Measurements from ENCODE around the gene CAMK4.
"Not testable (repeated sequence)": the region's sequence is repeated elsewhere in the genome, so short reads cannot be mapped to it uniquely, and the experiment has no call there.

CAMK4 gene

DNA sequence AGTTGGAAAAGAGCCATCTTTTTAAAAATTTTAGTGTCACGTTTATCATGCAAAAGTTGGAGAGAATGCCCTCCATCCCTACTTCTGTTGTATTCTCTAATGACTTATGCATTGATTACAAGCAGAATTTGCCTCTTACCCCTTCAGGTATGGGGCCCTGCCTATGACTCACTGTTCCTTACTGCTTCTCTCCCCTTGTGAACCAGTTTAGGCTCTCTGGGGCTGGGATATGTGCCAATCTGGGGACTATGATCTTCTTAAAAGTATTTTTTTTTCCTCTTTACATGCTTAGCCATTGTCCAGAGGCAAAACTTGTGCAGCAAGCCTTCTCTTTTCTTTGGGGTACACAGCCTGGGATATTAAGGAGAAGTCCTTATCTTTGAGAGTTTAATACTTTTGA is 37.4 kb downstream of the CAMK4 start:
- no peak for DNase-seq

GRCh38 chr5:111262153-111262552 is 38.0 kb downstream of the CAMK4 start:
- DNase-seq: no peak

DNA sequence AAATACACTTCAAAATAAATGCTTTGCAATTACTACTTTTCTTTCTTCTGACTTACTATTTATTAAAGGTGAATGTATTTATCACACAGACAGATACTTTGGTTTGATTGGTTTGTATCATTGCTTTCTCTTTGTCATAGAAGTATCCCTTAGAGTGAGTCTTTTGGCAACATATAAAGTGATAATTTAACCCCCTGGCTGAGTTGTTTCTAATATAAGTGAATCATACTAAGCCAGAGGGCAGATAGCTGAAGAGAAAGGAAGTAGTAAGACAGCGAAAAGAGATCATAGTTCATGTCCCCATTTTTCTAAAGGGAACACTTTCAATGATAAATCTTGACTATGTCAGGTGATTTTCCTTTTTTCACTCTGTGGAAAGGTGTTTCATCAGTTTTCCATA is 38.6 kb downstream of the CAMK4 start:
- DNase-seq: no peak

GRCh38 chr5:111266491-111266890 is 42.3 kb downstream of the CAMK4 start:
- no peak for DNase-seq

DNA sequence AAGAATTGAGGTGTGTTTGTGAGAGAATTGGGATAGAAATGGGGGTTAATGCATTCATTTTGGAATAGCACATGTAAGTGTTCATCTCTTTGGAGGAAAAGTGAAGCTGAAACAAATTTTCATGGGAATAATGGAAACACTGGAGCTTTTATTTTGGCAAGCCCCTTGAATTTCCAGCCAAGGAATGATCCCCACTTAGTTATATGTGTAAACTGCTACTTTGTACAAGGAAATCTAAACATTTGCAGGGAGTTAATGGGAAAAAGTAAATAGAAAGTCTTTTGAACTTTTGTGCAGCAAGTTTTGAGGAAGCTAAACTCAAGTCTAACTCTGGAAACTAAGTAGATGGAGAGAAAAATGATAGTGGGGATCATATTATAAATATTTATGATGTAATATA is 44.1 kb downstream of the CAMK4 start:
- no peak for DNase-seq

DNA sequence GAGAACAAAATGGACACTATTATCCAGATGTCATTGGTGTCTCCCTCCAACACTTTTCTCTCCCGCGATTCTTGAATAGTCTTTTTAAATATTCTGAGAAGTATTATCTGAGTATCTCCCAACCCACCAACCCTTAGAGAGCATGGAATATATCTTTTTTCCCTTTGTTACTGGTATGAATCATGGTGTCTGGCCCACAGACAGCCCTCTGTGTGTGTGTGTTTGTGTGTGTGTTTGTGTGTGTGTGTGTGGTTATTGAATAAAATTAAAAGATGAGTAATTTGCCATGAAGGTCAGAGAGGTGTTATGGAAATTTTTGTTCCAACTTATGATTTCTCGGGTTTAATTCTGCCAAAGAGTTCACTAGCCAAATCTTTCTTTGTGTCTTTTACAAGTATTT is 47.7 kb downstream of the CAMK4 start:
- no peak for DNase-seq

DNA sequence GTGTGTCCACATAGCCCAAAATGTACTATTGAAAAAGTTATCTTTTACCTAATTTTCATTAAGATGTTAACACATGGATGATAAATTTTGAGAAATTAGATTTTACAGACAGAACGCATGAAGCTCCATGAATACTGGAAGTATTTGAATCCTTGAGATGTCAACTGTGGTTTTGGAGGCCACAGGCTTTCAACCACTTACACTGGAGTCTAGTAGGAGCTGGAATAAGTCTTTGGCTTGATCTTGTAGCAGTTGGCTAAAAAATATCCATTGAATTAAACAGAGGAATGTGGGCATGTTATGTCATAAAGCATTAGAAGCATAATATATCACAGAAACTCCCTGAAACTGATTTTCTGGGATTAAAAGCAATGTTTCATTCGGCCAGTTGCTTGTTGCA is 52.9 kb downstream of the CAMK4 start:
- DNase-seq: no peak

DNA sequence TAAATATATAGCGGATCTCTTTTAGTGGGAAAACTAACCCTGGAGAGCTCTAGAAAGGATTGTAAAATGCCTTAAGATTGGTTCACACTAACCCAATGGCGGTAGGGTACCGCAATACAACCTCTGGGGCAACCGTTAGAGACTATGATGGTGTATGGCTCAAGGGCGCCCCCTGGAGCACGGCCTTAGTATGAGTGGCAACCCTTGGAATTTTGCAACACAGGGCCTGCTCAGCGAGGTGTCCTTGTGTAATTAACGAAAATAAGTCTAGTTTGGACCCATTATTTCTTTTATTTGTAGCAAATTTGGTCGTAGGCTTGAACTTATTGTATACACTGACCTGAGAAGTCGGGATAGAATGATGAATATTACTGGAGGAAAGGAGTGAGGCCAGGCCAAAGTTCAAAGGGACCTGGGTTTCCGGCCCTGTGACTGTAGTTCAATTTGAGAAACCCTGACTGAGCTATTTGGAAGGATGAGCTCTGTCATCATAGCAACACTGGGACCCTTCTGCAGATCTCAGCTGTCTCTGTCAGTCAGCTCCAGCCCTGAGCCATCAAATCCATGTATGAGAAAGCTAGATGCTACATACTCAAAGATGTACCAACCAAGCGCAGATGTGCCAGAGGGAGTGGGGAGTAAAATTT is 54.8 kb downstream of the CAMK4 start:
- peak; percentile 60 to 86 (median 75) for DNase-seq

DNA sequence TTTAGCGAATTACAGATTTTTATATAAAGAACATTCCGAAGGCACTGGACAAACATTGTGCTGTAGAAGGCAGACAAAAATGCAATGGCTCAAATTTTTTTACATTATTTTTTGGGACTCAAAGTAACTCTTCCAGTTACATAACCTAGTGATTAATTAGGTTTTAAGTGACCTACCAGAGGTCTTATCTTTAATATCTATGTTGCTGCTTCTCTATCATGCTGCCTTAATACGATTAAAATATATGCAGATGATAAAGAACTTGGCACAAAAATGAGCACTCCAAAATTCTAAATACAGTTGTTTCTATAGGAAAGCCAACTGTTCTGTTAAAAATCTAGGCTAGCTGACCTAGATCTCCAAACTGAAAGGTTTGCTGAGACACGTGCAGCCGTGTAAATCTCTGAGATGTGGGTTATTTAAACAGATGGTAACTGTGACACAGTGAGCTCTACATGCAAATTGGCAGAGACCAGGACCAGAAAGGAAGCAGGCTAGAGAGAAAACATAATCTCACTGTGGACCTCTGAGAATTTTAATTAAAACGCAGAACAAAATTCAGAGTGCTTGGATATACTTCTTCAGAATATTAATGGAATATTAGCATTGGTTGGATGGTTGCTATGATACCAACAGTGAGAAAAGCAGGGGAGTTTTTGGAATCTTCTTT is 56.2 kb downstream of the CAMK4 start:
- DNase-seq: no peak

DNA sequence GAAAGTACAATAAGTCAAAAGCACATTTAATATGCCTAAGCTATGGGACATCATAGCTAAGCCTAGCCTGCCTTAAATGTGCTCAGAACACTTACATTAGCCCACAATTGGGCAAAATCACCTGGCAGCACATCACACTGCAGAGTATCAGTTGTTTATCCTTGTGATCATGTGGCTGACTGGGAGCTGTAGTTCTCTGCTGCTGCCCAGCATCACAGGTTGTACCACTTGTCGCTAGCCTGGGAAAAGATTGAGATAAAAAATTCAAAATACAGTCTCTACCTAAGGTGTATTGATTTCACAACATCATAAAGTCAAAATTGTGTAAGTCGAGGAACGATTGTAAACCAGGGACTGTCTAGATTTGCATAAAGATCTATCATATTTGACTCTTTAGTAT is 58.6 kb downstream of the CAMK4 start:
- no peak for DNase-seq

DNA sequence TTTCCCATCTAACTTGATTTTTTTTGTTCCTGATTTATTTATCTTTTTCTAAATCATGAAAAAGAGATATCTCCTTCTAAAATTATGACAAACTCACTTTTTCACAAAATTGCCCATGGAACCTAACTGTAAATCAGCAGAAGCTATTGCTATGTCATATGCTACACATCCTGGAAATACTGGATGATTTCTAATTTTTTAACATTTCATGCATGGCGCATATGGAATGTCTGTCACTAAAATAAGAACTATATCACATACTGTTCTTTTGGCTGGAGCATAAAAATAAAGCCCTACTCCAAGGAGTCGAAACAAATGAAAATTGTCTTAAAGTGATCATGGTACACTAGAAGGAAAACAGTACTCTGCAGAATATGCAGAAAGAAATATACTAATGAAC is 60.6 kb downstream of the CAMK4 start:
- DNase-seq: no peak

- no peak for DNase-seq
Measured at GRCh38 chr5:111294551-111294950, 70.4 kb downstream of the CAMK4 start.

- no peak for DNase-seq
Measured at GRCh38 chr5:111295649-111296048, 71.5 kb downstream of the CAMK4 start.

DNA sequence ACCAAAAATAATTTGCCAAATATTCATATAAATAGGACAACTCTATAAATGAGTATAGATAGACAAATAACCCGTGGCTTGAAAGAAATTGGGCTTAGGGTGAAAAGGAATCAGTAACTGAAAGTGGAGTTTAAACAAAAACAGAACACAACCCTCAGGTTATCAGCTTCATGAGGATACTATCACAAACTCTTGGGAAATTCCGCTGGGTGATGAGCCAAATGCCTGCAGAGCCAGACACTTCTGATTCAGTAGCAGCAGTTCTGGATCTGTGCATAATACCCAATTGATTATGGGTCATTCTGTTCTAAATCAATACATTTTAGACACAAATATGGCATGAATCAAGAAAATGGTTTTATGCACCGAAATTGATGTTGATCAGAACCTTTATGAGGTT is 72.4 kb downstream of the CAMK4 start:
- DNase-seq: no peak

- no peak for DNase-seq
Measured at GRCh38 chr5:111299067-111299481, 74.9 kb downstream of the CAMK4 start.

DNA sequence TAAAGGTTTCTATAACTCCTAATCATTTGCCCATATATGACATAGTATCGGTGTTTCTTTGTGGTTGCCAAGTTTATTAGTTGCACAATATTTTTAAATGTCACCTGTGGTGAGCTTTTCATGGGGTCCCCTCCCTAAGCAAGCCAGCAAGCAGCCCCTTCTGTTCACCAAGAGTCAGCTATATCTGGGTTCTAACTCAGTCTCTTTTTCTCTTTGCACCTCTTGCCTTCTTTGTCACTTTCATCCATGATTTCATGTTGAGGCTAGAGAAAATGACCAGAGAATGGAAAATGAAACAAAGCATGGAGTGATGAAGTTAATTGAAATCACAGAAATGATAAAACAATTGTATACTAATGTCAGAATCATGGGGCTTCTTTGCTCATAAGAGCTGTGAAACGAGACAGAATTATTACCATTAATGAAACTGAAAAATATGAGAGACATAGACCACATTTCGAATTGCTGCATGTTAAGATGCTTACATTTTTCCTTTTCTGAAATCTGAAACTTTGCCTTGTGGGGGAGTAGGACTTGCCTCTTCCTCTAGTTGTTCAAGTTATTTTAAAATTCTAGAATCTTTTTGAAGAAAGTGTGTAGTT is 75.7 kb downstream of the CAMK4 start:
- DNase-seq: no peak

DNA sequence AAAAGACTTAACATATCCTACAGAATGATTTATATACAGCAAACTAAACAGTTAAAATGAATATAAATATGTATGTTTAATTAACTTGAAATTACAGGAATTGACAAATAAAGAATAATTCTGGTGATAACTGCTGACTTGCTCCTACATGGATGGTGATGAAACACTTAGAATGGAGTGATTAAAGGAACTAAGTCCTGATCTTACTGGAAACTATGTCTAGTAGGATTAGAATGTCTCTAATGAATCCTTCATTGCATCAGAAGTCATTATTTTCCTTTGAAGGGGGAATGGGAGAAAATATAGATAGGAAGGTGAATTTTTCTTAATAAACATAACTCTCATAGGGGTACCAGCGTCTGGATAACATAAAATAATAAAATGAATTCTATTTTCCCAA is 77.1 kb downstream of the CAMK4 start:
- DNase-seq: no peak

DNA sequence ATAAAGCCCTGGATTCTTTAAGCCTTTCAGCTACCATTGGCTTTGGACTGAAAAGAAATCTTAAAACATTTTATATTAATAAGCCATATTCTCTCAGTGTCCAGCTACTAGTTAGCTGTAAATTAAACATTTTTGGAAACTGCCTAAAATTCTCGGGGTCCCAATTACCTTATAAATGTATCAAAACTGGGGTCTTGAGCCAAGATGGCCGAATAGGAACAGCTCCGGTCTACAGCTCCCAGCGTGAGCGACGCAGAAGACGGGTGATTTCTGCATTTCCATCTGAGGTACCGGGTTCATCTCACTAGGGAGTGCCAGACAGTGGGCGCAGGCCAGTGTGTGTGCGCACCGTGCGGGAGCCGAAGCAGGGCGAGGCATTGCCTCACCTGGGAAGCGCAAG is 77.9 kb downstream of the CAMK4 start:
- DNase-seq: not testable (repeated sequence)

DNA sequence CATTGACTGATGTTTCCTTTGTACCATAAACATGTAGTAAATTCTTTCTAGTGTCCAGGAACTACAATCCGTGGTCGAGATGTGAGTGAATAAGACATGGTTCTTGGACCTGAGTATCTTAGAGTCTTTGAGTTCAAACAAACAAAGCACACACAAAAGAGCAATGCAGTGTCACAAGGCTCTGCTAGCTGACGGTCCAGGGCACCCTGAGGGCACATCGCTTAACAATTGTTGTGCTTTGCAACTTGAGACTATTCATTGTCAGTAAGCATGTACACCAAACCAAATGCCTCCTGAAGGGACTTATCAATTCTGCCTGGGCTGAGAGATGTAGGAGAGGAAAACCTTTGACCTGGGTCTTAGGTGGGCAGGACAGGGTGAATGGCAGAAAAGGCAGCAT is 84.8 kb downstream of the CAMK4 start:
- no peak for DNase-seq

DNA sequence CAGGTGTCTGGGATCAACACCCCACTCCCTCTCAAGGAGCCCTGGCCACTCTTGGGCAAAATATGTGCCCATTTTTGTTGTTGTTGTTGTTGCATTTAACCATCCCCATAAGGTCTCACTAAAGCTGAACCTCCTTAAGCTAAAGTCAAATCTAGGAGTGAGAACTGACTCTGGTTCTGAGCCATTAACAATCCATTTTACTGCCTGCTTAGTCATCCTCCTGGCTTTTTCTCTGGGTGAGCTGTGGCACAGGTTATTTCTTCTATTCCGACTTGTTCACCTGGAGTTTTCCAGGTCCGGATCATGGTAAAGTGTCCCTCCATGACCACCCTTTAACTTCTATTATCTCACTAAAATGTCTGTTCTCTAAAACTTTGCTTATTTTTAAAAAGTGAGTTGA is 85.2 kb downstream of the CAMK4 start:
- DNase-seq: no peak

DNA sequence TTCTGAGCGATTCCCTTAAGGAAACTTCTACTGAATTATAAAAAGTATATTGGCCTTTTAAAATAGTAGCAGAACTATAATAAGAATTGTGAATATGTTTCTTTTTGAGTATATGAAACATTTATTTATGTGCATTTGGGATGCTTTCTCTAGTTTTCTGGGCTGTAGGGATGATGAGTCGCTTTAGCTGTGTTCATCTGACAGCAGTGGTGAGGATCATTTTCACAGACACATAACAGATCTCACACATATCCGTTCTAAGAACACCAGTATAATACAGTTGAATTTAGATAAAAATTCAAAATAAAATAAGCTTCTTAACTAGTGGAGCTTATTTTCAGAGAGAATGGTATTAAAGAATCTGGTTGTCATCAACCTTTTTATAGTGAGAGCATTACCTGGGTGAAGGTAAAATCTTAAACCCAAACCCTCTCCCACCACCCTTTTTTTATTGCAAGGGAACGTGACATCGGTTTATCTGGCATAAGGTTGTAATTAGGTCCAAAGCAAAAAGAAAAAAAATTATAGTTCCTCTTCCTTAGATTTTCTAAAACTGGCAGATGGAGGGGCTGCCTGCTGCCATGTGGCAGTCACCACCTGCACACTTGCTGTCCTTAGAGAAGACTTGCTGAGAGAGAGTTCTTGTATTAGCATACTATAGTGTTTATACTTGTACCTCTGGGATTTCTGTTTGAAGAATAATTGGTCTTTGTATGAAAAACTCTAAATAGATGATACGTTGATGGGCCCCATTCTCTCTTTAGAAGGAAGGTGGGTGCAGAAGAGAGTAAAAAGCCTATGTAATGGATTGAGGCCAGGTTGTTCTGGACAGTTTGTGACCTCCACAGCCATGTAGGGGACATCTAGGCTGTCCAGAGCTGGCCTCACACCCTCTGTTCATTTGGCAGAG is 86.8 kb downstream of the CAMK4 start:
- DNase-seq: no peak

DNA sequence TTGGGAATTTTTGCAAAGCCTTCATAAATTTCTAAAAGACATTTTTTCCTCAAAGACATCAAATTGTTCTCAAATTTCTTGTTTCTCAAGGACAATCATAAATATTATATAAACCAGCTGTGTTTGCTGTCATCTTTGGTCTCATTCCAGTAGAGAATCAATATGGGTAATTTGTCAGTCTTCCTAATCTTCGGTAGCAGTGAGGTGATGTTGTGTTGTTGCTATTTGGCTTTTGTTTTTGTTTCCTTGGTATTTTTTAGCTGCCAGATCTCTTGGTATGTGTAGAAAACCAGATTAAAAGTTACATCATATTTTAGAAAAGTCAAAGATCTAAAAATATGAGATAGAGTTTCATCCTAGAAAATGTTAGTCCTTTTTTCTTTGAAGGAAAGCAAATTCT is 87.5 kb downstream of the CAMK4 start:
- DNase-seq: no peak

- DNase-seq: peak in 1 of 5 donors; percentile 46
Measured at GRCh38 chr5:111313017-111313724, 89.0 kb downstream of the CAMK4 start.

All from T-helper 1 cell (primary cell).